Measurements from ENCODE around the gene MACROD2. TPM values are rescaled to one million over a fixed set of nuclear protein-coding genes. Genes with fewer than 3 reads are reported as not detected.

MACROD2 gene
- total and polyA plus RNA-seq, 2 experiments from 2014 or later: 2.8 to 4.3 TPM

- Histone ChIP-seq H2AFZ (no peak overlapping the region), H3K4me2 (no peak overlapping the region), H3K79me2 (replicated peaks; ENCODE audit: insufficient read depth) (no peaks in the 10 kb centered on the region), H3K27me3 (ENCODE audit: insufficient read depth) (no peaks in the 10 kb centered on the region), H3K27ac (ENCODE audit: low read depth) (no peak overlapping the region), H3K4me1 (ENCODE audit: insufficient read depth) (0 out of 2 replicates have a peak, but pooled peaks cover 3% of the 10 kb centered on the region), H3K4me3 (no peak overlapping the region), H3K9me2 (ENCODE audit: insufficient read depth) (no peaks in the 10 kb centered on the region), H3K36me3 (ENCODE audit: insufficient read depth) (no peaks in the 10 kb centered on the region), H3F3A (replicated peaks; ENCODE audit: low read depth) (no peaks in the 10 kb centered on the region), H4K20me1 (replicated peaks; ENCODE audit: insufficient read depth) (no peaks in the 10 kb centered on the region)
- Mint-ChIP-seq H3K4me1 (peaks cover 14% of the 10 kb centered on the region), H3K27ac (no peak overlapping the region), H3K4me3 (no peak overlapping the region), H3K9me3 (no peaks in the 10 kb centered on the region), H3K27me3 (ENCODE audit: insufficient read depth, low read depth, poor library complexity) (no peaks in the 10 kb centered on the region), H3K36me3 (ENCODE audit: low read depth) (no peaks in the 10 kb centered on the region)
- ATAC-seq: no peak
- DNase-seq (ENCODE audit: low spot score): no peak
- TF ChIP-seq ZNF114 (CRISPR knock-in tag; IDR thresholded peaks at IDR 0.05) (no peak), CREB1 (CRISPR knock-in tag; IDR thresholded peaks at IDR 0.05; ENCODE audit: low read depth) (no peak), NANOG (IDR thresholded peaks at IDR 0.05; ENCODE audit: borderline replicate concordance) (no peak)
- TF ChIP-seq, protein P1, sequence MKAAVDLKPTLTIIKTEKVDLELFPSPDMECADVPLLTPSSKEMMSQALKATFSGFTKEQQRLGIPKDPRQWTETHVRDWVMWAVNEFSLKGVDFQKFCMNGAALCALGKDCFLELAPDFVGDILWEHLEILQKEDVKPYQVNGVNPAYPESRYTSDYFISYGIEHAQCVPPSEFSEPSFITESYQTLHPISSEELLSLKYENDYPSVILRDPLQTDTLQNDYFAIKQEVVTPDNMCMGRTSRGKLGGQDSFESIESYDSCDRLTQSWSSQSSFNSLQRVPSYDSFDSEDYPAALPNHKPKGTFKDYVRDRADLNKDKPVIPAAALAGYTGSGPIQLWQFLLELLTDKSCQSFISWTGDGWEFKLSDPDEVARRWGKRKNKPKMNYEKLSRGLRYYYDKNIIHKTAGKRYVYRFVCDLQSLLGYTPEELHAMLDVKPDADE (IDR thresholded peaks at IDR 0.05): no peak
- TF ChIP-seq, protein P2, sequence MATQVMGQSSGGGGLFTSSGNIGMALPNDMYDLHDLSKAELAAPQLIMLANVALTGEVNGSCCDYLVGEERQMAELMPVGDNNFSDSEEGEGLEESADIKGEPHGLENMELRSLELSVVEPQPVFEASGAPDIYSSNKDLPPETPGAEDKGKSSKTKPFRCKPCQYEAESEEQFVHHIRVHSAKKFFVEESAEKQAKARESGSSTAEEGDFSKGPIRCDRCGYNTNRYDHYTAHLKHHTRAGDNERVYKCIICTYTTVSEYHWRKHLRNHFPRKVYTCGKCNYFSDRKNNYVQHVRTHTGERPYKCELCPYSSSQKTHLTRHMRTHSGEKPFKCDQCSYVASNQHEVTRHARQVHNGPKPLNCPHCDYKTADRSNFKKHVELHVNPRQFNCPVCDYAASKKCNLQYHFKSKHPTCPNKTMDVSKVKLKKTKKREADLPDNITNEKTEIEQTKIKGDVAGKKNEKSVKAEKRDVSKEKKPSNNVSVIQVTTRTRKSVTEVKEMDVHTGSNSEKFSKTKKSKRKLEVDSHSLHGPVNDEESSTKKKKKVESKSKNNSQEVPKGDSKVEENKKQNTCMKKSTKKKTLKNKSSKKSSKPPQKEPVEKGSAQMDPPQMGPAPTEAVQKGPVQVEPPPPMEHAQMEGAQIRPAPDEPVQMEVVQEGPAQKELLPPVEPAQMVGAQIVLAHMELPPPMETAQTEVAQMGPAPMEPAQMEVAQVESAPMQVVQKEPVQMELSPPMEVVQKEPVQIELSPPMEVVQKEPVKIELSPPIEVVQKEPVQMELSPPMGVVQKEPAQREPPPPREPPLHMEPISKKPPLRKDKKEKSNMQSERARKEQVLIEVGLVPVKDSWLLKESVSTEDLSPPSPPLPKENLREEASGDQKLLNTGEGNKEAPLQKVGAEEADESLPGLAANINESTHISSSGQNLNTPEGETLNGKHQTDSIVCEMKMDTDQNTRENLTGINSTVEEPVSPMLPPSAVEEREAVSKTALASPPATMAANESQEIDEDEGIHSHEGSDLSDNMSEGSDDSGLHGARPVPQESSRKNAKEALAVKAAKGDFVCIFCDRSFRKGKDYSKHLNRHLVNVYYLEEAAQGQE (IDR thresholded peaks at IDR 0.05; ENCODE audit: unreplicated experiment): no peak
Measured at GRCh38 chr20:14307956-14308355, 312.6 kb downstream of the MACROD2 start.

GRCh38 chr20:14310977-14311627 is 315.8 kb downstream of the MACROD2 start:
- no peak overlapping the region for H3K4me3 Mint-ChIP-seq
- no peaks in the 10 kb centered on the region for H3K36me3 Mint-ChIP-seq (ENCODE audit: low read depth)
- Histone ChIP-seq H3K4me3 (no peak overlapping the region), H3K27ac (ENCODE audit: low read depth) (no peak overlapping the region), H2AFZ (no peak overlapping the region), H3K9me2 (ENCODE audit: insufficient read depth) (no peaks in the 10 kb centered on the region), H3K79me2 (replicated peaks; ENCODE audit: insufficient read depth) (no peaks in the 10 kb centered on the region), H4K20me1 (replicated peaks; ENCODE audit: insufficient read depth) (no peaks in the 10 kb centered on the region), H3K27me3 (ENCODE audit: insufficient read depth) (no peaks in the 10 kb centered on the region), H3K36me3 (ENCODE audit: insufficient read depth) (no peaks in the 10 kb centered on the region), H3K4me2 (no peak overlapping the region), H3K4me1 (ENCODE audit: insufficient read depth) (peaks cover 10% of the 10 kb centered on the region; the same call in 1 of the 2 replicates), H3F3A (replicated peaks; ENCODE audit: low read depth) (no peaks in the 10 kb centered on the region)
- H3K27me3 Mint-ChIP-seq (ENCODE audit: insufficient read depth, low read depth, poor library complexity): no peaks in the 10 kb centered on the region
- no peak for DNase-seq (ENCODE audit: low spot score)
- ATAC-seq: no peak
- H3K9me3 Mint-ChIP-seq: no peaks in the 10 kb centered on the region
- no peak overlapping the region for H3K27ac Mint-ChIP-seq
- peaks cover 13% of the 10 kb centered on the region for H3K4me1 Mint-ChIP-seq
- TF ChIP-seq JUNB (IDR thresholded peaks at IDR 0.05; ENCODE audit: unreplicated experiment): no peak
- TF ChIP-seq, protein P3, sequence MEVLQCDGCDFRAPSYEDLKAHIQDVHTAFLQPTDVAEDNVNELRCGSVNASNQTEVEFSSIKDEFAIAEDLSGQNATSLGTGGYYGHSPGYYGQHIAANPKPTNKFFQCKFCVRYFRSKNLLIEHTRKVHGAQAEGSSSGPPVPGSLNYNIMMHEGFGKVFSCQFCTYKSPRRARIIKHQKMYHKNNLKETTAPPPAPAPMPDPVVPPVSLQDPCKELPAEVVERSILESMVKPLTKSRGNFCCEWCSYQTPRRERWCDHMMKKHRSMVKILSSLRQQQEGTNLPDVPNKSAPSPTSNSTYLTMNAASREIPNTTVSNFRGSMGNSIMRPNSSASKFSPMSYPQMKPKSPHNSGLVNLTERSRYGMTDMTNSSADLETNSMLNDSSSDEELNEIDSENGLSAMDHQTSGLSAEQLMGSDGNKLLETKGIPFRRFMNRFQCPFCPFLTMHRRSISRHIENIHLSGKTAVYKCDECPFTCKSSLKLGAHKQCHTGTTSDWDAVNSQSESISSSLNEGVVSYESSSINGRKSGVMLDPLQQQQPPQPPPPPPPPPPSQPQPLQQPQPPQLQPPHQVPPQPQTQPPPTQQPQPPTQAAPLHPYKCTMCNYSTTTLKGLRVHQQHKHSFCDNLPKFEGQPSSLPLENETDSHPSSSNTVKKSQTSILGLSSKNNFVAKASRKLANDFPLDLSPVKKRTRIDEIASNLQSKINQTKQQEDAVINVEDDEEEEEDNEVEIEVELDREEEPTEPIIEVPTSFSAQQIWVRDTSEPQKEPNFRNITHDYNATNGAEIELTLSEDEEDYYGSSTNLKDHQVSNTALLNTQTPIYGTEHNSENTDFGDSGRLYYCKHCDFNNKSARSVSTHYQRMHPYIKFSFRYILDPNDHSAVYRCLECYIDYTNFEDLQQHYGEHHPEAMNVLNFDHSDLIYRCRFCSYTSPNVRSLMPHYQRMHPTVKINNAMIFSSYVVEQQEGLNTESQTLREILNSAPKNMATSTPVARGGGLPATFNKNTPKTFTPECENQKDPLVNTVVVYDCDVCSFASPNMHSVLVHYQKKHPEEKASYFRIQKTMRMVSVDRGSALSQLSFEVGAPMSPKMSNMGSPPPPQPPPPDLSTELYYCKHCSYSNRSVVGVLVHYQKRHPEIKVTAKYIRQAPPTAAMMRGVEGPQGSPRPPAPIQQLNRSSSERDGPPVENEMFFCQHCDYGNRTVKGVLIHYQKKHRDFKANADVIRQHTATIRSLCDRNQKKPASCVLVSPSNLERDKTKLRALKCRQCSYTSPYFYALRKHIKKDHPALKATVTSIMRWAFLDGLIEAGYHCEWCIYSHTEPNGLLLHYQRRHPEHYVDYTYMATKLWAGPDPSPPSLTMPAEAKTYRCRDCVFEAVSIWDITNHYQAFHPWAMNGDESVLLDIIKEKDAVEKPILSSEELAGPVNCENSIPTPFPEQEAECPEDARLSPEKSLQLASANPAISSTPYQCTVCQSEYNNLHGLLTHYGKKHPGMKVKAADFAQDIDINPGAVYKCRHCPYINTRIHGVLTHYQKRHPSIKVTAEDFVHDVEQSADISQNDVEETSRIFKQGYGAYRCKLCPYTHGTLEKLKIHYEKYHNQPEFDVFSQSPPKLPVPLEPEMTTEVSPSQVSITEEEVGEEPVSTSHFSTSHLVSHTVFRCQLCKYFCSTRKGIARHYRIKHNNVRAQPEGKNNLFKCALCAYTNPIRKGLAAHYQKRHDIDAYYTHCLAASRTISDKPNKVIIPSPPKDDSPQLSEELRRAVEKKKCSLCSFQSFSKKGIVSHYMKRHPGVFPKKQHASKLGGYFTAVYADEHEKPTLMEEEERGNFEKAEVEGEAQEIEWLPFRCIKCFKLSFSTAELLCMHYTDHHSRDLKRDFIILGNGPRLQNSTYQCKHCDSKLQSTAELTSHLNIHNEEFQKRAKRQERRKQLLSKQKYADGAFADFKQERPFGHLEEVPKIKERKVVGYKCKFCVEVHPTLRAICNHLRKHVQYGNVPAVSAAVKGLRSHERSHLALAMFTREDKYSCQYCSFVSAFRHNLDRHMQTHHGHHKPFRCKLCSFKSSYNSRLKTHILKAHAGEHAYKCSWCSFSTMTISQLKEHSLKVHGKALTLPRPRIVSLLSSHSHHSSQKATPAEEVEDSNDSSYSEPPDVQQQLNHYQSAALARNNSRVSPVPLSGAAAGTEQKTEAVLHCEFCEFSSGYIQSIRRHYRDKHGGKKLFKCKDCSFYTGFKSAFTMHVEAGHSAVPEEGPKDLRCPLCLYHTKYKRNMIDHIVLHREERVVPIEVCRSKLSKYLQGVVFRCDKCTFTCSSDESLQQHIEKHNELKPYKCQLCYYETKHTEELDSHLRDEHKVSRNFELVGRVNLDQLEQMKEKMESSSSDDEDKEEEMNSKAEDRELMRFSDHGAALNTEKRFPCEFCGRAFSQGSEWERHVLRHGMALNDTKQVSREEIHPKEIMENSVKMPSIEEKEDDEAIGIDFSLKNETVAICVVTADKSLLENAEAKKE (CRISPR knock-in tag; IDR thresholded peaks at IDR 0.05): no peak

Measured in GM23338 (cell line).